Natural killer cell (primary cell): ENCODE data around the gene BSG. TPM values are rescaled to one million over a fixed set of nuclear protein-coding genes. Genes with fewer than 3 reads are reported as not detected.
"Not testable (repeated sequence)": the region's sequence is repeated elsewhere in the genome, so short reads cannot be mapped to it uniquely, and the experiment has no call there.

Experiments
- ATAC-seq, 3 donors: fragments of 150-1000 bp in 2 of 3; fragments of 200-7000 bp in 1 of 3; cut with Tn5 transposase; 1 replicate in 1 of 3; 2 replicates in 2 of 3; pipeline ENCODE4 v1.10.0; 2021; ENCODE audit warnings: mild to moderate bottlenecking in 2 of 3, moderate library complexity in 2 of 3
- DNase-seq, 2 donors: peaks; one replicate each; pipeline versions ENCODE4 v3.0.0 to v3.0.0-alpha.2; 2013 to 2021; ENCODE audit warnings: mixed read lengths in 1 of 2
- H3K27ac ChIP-seq: one replicate; pipeline ENCODE4 v1.5.1; 2013; ENCODE audit warnings: mild to moderate bottlenecking, low read length
- H3K27me3 ChIP-seq: one replicate; pipeline ENCODE4 v1.6.1; 2013; ENCODE audit warnings: low read length; ENCODE audit not compliant: control insufficient read depth, insufficient read depth
- H3K36me3 ChIP-seq: one replicate; pipeline ENCODE4 v1.6.1; 2013; ENCODE audit warnings: low read length; ENCODE audit not compliant: control insufficient read depth, insufficient read depth
- H3K4me1 ChIP-seq: one replicate; pipeline ENCODE4 v1.6.1; 2013; ENCODE audit warnings: low read length; ENCODE audit not compliant: control insufficient read depth, insufficient read depth
- H3K4me3 ChIP-seq: one replicate; pipeline ENCODE4 v1.5.1; 2013; ENCODE audit warnings: low read length
- H3K9me3 ChIP-seq: one replicate; pipeline ENCODE4 v1.6.1; 2013; ENCODE audit warnings: low read length; ENCODE audit not compliant: control insufficient read depth, insufficient read depth
- H3K27ac Mint-ChIP-seq, 2 donors: one replicate each; pipeline ENCODE4 v1.8.0; 2022; ENCODE audit warnings: mild to moderate bottlenecking in 2 of 2, mixed read lengths in 2 of 2, moderate library complexity in 1 of 2
- H3K27me3 Mint-ChIP-seq, 2 donors: one replicate each; pipeline ENCODE4 v1.8.0; 2022; ENCODE audit warnings: low read depth in 2 of 2, mixed read lengths in 2 of 2
- H3K36me3 Mint-ChIP-seq: one replicate; pipeline ENCODE4 v1.8.0; 2022; ENCODE audit warnings: mixed read lengths
- H3K4me1 Mint-ChIP-seq, 2 donors: one replicate each; pipeline ENCODE4 v1.8.0; 2022; ENCODE audit warnings: mixed read lengths in 2 of 2
- H3K4me3 Mint-ChIP-seq: one replicate; pipeline ENCODE4 v1.8.0; 2022; ENCODE audit warnings: mild to moderate bottlenecking, moderate library complexity, mixed read lengths
- H3K9me3 Mint-ChIP-seq, 2 donors: one replicate each; pipeline ENCODE4 v1.8.0; 2022; ENCODE audit warnings: mixed read lengths in 2 of 2
- WGBS: methylation state at CpG from one replicate; pipeline ENCODE4 v1.1.7; 2013; ENCODE audit warnings: missing lambda C conversion rate; ENCODE audit not compliant: insufficient coverage; 5-methylcytosine and 5-hydroxymethylcytosine counted together
- intact Hi-C: fragments of 100-400 bp; cut with micrococcal nuclease; formaldehyde crosslinking; loops from one replicate; pipeline ENCODE4 v1.14.2; 2022
- total RNA-seq, 4 donors: library from RNA; stranded (reverse); fragments of 120-200 nt in 1 of 4; gene quantifications; one replicate each; pipeline versions ENCODE4 v1.2.3 to v1.2.4, GENCODE V29; 2013 to 2022
- TF ChIP-seq, protein P1 (sequence below): fragments of 200-600 bp; IDR thresholded peaks from one replicate; pipeline ENCODE4 v1.8.0; 2022; ENCODE audit warnings: antibody characterized with exemption

Gene BSG
- total RNA-seq, 3 donors from 2014 or later (not counting 1 experiment from before 2014, with no cell fraction given) = 229 to 248 (median 236) TPM

DNA sequence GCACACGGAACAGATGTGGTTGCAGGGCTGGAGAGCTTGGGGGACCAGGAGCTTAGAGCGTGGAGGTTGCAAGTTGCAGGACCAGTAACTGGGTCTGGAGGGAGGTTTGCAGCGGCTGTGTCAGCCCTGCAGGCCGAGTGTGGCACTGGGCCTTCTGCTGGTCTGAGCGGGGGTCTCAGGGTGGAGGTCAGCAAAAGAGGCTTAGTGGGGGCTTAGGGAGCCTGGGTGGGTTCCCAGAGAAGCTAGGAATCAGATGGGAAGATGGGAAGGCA is 11.5 kb downstream of the BSG start:
- intact Hi-C loops = loop anchor here (1.0 kb wide), 1 partner anchor 150 kb away; no protein-coding TSS in a partner anchor
- TF ChIP-seq, protein P1, sequence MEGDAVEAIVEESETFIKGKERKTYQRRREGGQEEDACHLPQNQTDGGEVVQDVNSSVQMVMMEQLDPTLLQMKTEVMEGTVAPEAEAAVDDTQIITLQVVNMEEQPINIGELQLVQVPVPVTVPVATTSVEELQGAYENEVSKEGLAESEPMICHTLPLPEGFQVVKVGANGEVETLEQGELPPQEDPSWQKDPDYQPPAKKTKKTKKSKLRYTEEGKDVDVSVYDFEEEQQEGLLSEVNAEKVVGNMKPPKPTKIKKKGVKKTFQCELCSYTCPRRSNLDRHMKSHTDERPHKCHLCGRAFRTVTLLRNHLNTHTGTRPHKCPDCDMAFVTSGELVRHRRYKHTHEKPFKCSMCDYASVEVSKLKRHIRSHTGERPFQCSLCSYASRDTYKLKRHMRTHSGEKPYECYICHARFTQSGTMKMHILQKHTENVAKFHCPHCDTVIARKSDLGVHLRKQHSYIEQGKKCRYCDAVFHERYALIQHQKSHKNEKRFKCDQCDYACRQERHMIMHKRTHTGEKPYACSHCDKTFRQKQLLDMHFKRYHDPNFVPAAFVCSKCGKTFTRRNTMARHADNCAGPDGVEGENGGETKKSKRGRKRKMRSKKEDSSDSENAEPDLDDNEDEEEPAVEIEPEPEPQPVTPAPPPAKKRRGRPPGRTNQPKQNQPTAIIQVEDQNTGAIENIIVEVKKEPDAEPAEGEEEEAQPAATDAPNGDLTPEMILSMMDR = no peak
- WGBS = 91% methylated on average over 5 of the region's 5 CpGs

DNA sequence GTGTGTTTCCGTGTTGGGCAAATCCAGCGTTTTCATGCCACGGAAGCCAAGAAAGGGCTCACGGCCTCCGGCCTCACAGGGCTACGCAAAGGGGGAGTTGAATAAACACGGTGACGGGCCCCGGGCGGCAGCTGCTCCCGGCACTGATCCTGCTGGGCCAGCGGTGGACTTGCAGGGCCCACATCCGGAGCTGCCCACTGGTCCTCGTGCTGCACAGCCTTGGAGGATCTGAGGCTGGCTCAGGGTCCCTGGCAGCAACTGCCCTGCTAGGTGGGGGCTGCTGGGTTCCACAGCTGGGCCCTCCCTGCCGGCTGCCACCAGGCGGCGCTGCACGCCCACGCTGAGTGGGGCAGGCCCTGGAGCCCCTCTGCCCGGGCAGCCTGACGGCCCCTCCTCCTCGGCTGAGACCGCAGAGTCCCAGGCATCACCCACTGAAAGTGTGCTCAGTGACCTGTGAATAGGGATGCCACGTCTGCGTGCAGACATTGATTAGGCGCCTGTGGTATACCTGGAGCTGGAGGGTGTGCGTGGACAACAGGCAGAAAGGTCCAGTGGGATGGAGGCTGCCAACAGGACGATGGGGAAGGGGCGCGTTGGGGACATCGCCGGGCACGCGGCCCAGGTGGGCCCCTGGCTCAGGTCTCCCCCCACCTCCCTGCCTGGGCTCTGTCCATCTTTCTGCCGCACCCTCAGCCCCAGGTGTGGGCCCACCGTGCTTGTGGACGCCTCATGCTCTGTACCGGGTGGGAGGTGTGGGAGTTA is 12.0 kb downstream of the BSG start:
- no peaks in the 10 kb centered on the region for H3K9me3 Mint-ChIP-seq
- 41% methylated on average over 38 of the region's 38 CpGs for WGBS

More for the DNA sequence above, 11.5 kb downstream of the BSG start:
- Mint-ChIP-seq H3K36me3 (no peaks in the 10 kb centered on the region), H3K9me3 (no peaks in the 10 kb centered on the region), H3K27ac (no peak overlapping the region), H3K4me3 (peak overlapping the region; percentile 47), H3K4me1 (peaks cover 5 to 6% of the 10 kb centered on the region in 2 donors), H3K27me3 (no peaks in the 10 kb centered on the region)
- Histone ChIP-seq H3K27me3 (peaks cover 8% of the 10 kb centered on the region), H3K36me3 (peaks cover 33% of the 10 kb centered on the region), H3K27ac (no peak overlapping the region), H3K9me3 (no peaks in the 10 kb centered on the region), H3K4me1 (peaks cover 24% of the 10 kb centered on the region), H3K4me3 (no peak overlapping the region)
- ATAC-seq = no peak
- DNase-seq = no peak

DNA sequence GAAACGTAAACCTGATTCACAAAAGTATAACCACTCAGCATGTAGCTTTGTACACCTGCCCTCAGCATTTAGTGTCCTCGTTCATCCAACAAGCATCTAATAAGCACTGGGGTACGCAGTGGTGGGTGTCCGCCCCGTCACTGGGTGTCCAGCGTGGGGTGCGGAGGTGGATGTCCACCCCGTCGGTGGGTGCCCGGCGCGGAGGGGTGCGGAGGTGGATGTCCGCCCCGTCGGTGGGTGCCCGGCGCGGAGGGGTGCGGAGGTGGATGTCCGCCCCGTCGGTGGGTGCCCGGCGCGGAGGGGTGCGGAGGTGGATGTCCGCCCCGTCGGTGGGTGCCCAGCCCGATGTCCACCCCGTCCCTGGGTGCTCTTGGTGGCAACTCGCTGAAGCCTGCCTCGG is 12.8 kb downstream of the BSG start:
- WGBS = 90% methylated on average over 34 of the region's 34 CpGs
- H3K9me3 Mint-ChIP-seq, H3K36me3 Mint-ChIP-seq, H3K4me3 ChIP-seq, intact Hi-C loops, DNase-seq, H3K27me3 Mint-ChIP-seq, H3K9me3 ChIP-seq, H3K27ac Mint-ChIP-seq, H3K27ac ChIP-seq, ATAC-seq, H3K4me1 Mint-ChIP-seq, H3K4me3 Mint-ChIP-seq: not testable (repeated sequence)
- Histone ChIP-seq H3K36me3 (peaks cover 27% of the 10 kb centered on the region), H3K4me1 (peaks cover 29% of the 10 kb centered on the region), H3K27me3 (peaks cover 12% of the 10 kb centered on the region)

More for the DNA sequence above, 12.0 kb downstream of the BSG start:
- Histone ChIP-seq H3K27ac (no peak overlapping the region), H3K4me1 (peaks cover 29% of the 10 kb centered on the region), H3K9me3 (no peaks in the 10 kb centered on the region), H3K36me3 (peaks cover 33% of the 10 kb centered on the region), H3K27me3 (peaks cover 12% of the 10 kb centered on the region), H3K4me3 (no peak overlapping the region)
- peak; percentile 71 to 78 (median 77) for ATAC-seq
- TF ChIP-seq, protein P1 = peak; percentile 84
- no peak overlapping the region for H3K27ac Mint-ChIP-seq
- H3K36me3 Mint-ChIP-seq = no peaks in the 10 kb centered on the region
- intact Hi-C loops = loop anchor here (1.0 kb wide), 1 partner anchor 150 kb away; no protein-coding TSS in a partner anchor
- H3K27me3 Mint-ChIP-seq = no peaks in the 10 kb centered on the region
- DNase-seq = peak; percentile 68 to 83
- no peak overlapping the region for H3K4me3 Mint-ChIP-seq
- peaks cover 5 to 6% of the 10 kb centered on the region in 2 donors for H3K4me1 Mint-ChIP-seq

DNA sequence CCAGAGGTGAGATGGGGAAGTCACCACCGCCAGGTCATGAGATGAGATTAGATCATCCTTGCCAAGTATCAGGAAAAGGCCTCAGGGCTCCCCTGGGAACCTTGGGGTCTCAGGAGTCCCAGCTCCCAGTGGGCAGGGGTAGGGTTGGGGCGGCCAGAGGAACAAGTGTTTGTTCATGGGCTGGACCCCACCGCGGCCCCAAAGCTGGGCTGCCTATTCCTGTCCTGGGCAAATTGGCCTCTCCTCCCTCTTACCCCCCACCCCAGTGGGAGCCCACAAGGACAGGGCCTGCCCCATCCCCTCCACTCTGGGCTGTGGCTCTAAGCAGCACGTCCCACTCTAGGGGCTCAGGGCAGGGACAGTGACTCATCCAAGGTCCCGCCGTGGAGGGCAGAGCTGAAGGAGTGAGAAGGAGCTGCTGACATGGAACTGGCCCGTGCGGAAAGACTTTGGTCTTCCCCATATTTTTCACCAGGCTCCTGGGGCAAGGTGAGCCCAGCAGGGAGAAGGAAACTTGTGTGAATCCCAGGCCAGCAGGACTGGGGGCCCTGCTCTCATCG is 13.2 kb downstream of the BSG start:
- Histone ChIP-seq H3K27me3 (peaks cover 12% of the 10 kb centered on the region), H3K9me3 (no peaks in the 10 kb centered on the region), H3K4me1 (peaks cover 30% of the 10 kb centered on the region), H3K4me3 (no peak overlapping the region), H3K27ac (no peak overlapping the region), H3K36me3 (peaks cover 22% of the 10 kb centered on the region)
- ATAC-seq = no peak
- H3K36me3 Mint-ChIP-seq = no peaks in the 10 kb centered on the region
- TF ChIP-seq, protein P1 = no peak
- no peak overlapping the region for H3K4me3 Mint-ChIP-seq
- 83% methylated on average over 10 of the region's 10 CpGs for WGBS
- peaks cover 5 to 6% of the 10 kb centered on the region in 2 donors for H3K4me1 Mint-ChIP-seq
- no peak for DNase-seq
- intact Hi-C loops = no loop called here
- no peaks in the 10 kb centered on the region for H3K9me3 Mint-ChIP-seq
- no peak overlapping the region for H3K27ac Mint-ChIP-seq
- H3K27me3 Mint-ChIP-seq = no peaks in the 10 kb centered on the region
